ENCODE measurements around the gene ZNF566.

The ZNF566 gene

GRCh38 chr19:36489920-36490415 is 607 bp upstream of the ZNF566 start:
- H3K4me1 Mint-ChIP-seq = peaks cover 21 to 41% of the 10 kb centered on the region in 2 donors

GRCh38 chr19:36488846-36489117 is 579 bp downstream of the ZNF566 start:
- no peak for DNase-seq
- no peaks in the 10 kb centered on the region for H3K27me3 Mint-ChIP-seq
- H3K36me3 Mint-ChIP-seq = peaks cover 3 to 24% of the 10 kb centered on the region in 2 donors
- H3K4me1 Mint-ChIP-seq = peaks cover 21 to 45% of the 10 kb centered on the region in 2 donors
- ATAC-seq (replicated peaks) = peak; percentile 24 to 33
- H3K4me3 Mint-ChIP-seq = peak overlapping the region; percentile 94 to 98
- H3K9me3 Mint-ChIP-seq = peaks cover 0 to 4% of the 10 kb centered on the region in 2 donors
- peak overlapping the region; percentile 99 for H3K27ac Mint-ChIP-seq

More at GRCh38 chr19:36489920-36490415, 607 bp upstream of the ZNF566 start:
- Mint-ChIP-seq H3K9me3 (peaks cover 0 to 4% of the 10 kb centered on the region in 2 donors), H3K4me3 (peak overlapping the region; percentile 94 to 98), H3K36me3 (peaks cover 3 to 19% of the 10 kb centered on the region in 2 donors), H3K27ac (peak overlapping the region; percentile 99), H3K27me3 (no peaks in the 10 kb centered on the region)
- ATAC-seq (replicated peaks) = peak; percentile 75 to 78
- DNase-seq = peak; percentile 82

GRCh38 chr19:36488118-36488845 is 1.1 kb downstream of the ZNF566 start:
- peaks cover 0 to 4% of the 10 kb centered on the region in 2 donors for H3K9me3 Mint-ChIP-seq
- DNase-seq = no peak

GRCh38 chr19:36483653-36484052 is 5.7 kb downstream of the ZNF566 start:
- Mint-ChIP-seq H3K27me3 (no peaks in the 10 kb centered on the region), H3K27ac (no peak overlapping the region), H3K4me3 (no peak overlapping the region), H3K9me3 (no peaks in the 10 kb centered on the region), H3K36me3 (peaks cover 21 to 53% of the 10 kb centered on the region in 2 donors), H3K4me1 (peaks cover 11 to 31% of the 10 kb centered on the region in 2 donors)
- DNase-seq (no peak), ATAC-seq (replicated peaks) (peak; percentile 39 to 46)

More at GRCh38 chr19:36488118-36488845, 1.1 kb downstream of the ZNF566 start:
- peak overlapping the region; percentile 94 to 98 for H3K4me3 Mint-ChIP-seq
- no peak for ATAC-seq (replicated peaks)
- H3K27ac Mint-ChIP-seq = peak overlapping the region; percentile 99
- peaks cover 6 to 28% of the 10 kb centered on the region in 2 donors for H3K36me3 Mint-ChIP-seq
- no peaks in the 10 kb centered on the region for H3K27me3 Mint-ChIP-seq
- H3K4me1 Mint-ChIP-seq = peaks cover 22 to 46% of the 10 kb centered on the region in 2 donors

GRCh38 chr19:36482876-36483275 is 6.5 kb downstream of the ZNF566 start:
- no peak for ATAC-seq (replicated peaks)
- Mint-ChIP-seq H3K9me3 (peaks cover 2 to 3% of the 10 kb centered on the region in 2 donors), H3K27ac (no peak overlapping the region), H3K36me3 (peaks cover 24 to 59% of the 10 kb centered on the region in 2 donors), H3K4me1 (peaks cover 7 to 23% of the 10 kb centered on the region in 2 donors), H3K4me3 (no peak overlapping the region), H3K27me3 (no peaks in the 10 kb centered on the region)
- DNase-seq = no peak

- Mint-ChIP-seq H3K9me3 (peaks cover 13 to 15% of the 10 kb centered on the region in 2 donors), H3K4me3 (no peak overlapping the region), H3K27me3 (no peaks in the 10 kb centered on the region), H3K36me3 (peaks cover 49 to 77% of the 10 kb centered on the region in 2 donors), H3K4me1 (no peaks in the 10 kb centered on the region), H3K27ac (no peak overlapping the region)
- no peak for DNase-seq
- no peak for ATAC-seq (replicated peaks)
These were observed 29.3 kb downstream of the ZNF566 start for GRCh38 chr19:36460046-36460445.

- H3K36me3 Mint-ChIP-seq = peaks cover 63 to 83% of the 10 kb centered on the region in 2 donors
- peaks cover 26% of the 10 kb centered on the region in 2 donors for H3K9me3 Mint-ChIP-seq
- H3K27ac Mint-ChIP-seq = no peak overlapping the region
- ATAC-seq (replicated peaks) = no peak
- H3K27me3 Mint-ChIP-seq = no peaks in the 10 kb centered on the region
- no peaks in the 10 kb centered on the region for H3K4me1 Mint-ChIP-seq
- no peak overlapping the region for H3K4me3 Mint-ChIP-seq
- no peak for DNase-seq
These were observed 32.5 kb downstream of the ZNF566 start for GRCh38 chr19:36456831-36457230.

GRCh38 chr19:36449059-36449670 is 40.2 kb downstream of the ZNF566 start:
- Mint-ChIP-seq H3K36me3 (peaks cover 60 to 76% of the 10 kb centered on the region in 2 donors), H3K4me1 (no peaks in the 10 kb centered on the region), H3K4me3 (no peak overlapping the region), H3K27me3 (no peaks in the 10 kb centered on the region), H3K27ac (no peak overlapping the region), H3K9me3 (peaks cover 19 to 23% of the 10 kb centered on the region in 2 donors)
- no peak for DNase-seq
- ATAC-seq (replicated peaks) = no peak

GRCh38 chr19:36441339-36441738 is 48.0 kb downstream of the ZNF566 start:
- Mint-ChIP-seq H3K36me3 (peaks cover 2 to 18% of the 10 kb centered on the region in 2 donors), H3K4me3 (no peak overlapping the region), H3K9me3 (peaks cover 20 to 26% of the 10 kb centered on the region in 2 donors), H3K27me3 (no peaks in the 10 kb centered on the region), H3K27ac (no peak overlapping the region), H3K4me1 (no peaks in the 10 kb centered on the region)
- no peak for DNase-seq
- ATAC-seq (replicated peaks) = no peak

- ATAC-seq (replicated peaks) (peak in 1 of 2 donors; percentile 45), DNase-seq (no peak)
- H3K4me3 Mint-ChIP-seq = no peak overlapping the region
- H3K4me1 Mint-ChIP-seq = no peaks in the 10 kb centered on the region
- peaks cover 18 to 19% of the 10 kb centered on the region in 2 donors for H3K9me3 Mint-ChIP-seq
- H3K27ac Mint-ChIP-seq = no peak overlapping the region
- H3K36me3 Mint-ChIP-seq = peaks cover 3 to 4% of the 10 kb centered on the region in 2 donors
- H3K27me3 Mint-ChIP-seq = no peaks in the 10 kb centered on the region
These were observed 52.8 kb downstream of the ZNF566 start for GRCh38 chr19:36436531-36436930.

GRCh38 chr19:36423925-36424324 is 65.4 kb downstream of the ZNF566 start:
- Mint-ChIP-seq H3K36me3 (peaks cover 4 to 18% of the 10 kb centered on the region in 2 donors), H3K4me3 (no peak overlapping the region), H3K9me3 (peaks cover 13 to 19% of the 10 kb centered on the region in 2 donors), H3K27ac (no peak overlapping the region), H3K4me1 (peaks cover 2 to 6% of the 10 kb centered on the region in 2 donors), H3K27me3 (peaks cover 33 to 41% of the 10 kb centered on the region in 2 donors)
- DNase-seq (no peak), ATAC-seq (replicated peaks) (no peak)

- H3K27me3 Mint-ChIP-seq = peaks cover 29 to 37% of the 10 kb centered on the region in 2 donors
These were observed 67.4 kb downstream of the ZNF566 start for GRCh38 chr19:36421749-36422481.

GRCh38 chr19:36420961-36421748 is 68.2 kb downstream of the ZNF566 start:
- peak overlapping the region; percentile 74 to 77 for H3K4me3 Mint-ChIP-seq

More at GRCh38 chr19:36421749-36422481, 67.4 kb downstream of the ZNF566 start:
- peaks cover 8 to 21% of the 10 kb centered on the region in 2 donors for H3K36me3 Mint-ChIP-seq
- no peak overlapping the region for H3K27ac Mint-ChIP-seq
- peak overlapping the region; percentile 74 to 77 for H3K4me3 Mint-ChIP-seq
- DNase-seq = no peak
- no peak for ATAC-seq (replicated peaks)
- H3K9me3 Mint-ChIP-seq = peaks cover 9 to 17% of the 10 kb centered on the region in 2 donors
- peaks cover 13 to 25% of the 10 kb centered on the region in 2 donors for H3K4me1 Mint-ChIP-seq

More at GRCh38 chr19:36420961-36421748, 68.2 kb downstream of the ZNF566 start:
- Mint-ChIP-seq H3K9me3 (peaks cover 6 to 13% of the 10 kb centered on the region in 2 donors), H3K27me3 (peaks cover 26 to 34% of the 10 kb centered on the region in 2 donors), H3K4me1 (peaks cover 13 to 29% of the 10 kb centered on the region in 2 donors), H3K27ac (peak overlapping the region; percentile 42), H3K36me3 (peaks cover 8 to 19% of the 10 kb centered on the region in 2 donors)
- DNase-seq = no peak
- peak in 1 of 2 donors; percentile 10 for ATAC-seq (replicated peaks)
